Natural killer cell (primary cell): Measurements from ENCODE around the gene METTL22. TPM values are rescaled to one million over a fixed set of nuclear protein-coding genes. Genes with fewer than 3 reads are reported as not detected.

Experiments
- ATAC-seq, 3 donors: fragments of 150-1000 bp in 2 of 3; fragments of 200-7000 bp in 1 of 3; cut with Tn5 transposase; 1 replicate in 1 of 3; 2 replicates in 2 of 3; pipeline ENCODE4 v1.10.0; 2021; ENCODE audit warnings: mild to moderate bottlenecking in 2 of 3, moderate library complexity in 2 of 3
- DNase-seq, 2 donors: peaks; one replicate each; pipeline versions ENCODE4 v3.0.0 to v3.0.0-alpha.2; 2013 to 2021; ENCODE audit warnings: mixed read lengths in 1 of 2
- H3K27ac ChIP-seq: one replicate; pipeline ENCODE4 v1.5.1; 2013; ENCODE audit warnings: mild to moderate bottlenecking, low read length
- H3K27me3 ChIP-seq: one replicate; pipeline ENCODE4 v1.6.1; 2013; ENCODE audit warnings: low read length; ENCODE audit not compliant: control insufficient read depth, insufficient read depth
- H3K36me3 ChIP-seq: one replicate; pipeline ENCODE4 v1.6.1; 2013; ENCODE audit warnings: low read length; ENCODE audit not compliant: control insufficient read depth, insufficient read depth
- H3K4me1 ChIP-seq: one replicate; pipeline ENCODE4 v1.6.1; 2013; ENCODE audit warnings: low read length; ENCODE audit not compliant: control insufficient read depth, insufficient read depth
- H3K4me3 ChIP-seq: one replicate; pipeline ENCODE4 v1.5.1; 2013; ENCODE audit warnings: low read length
- H3K9me3 ChIP-seq: one replicate; pipeline ENCODE4 v1.6.1; 2013; ENCODE audit warnings: low read length; ENCODE audit not compliant: control insufficient read depth, insufficient read depth
- H3K27ac Mint-ChIP-seq, 2 donors: one replicate each; pipeline ENCODE4 v1.8.0; 2022; ENCODE audit warnings: mild to moderate bottlenecking in 2 of 2, mixed read lengths in 2 of 2, moderate library complexity in 1 of 2
- H3K27me3 Mint-ChIP-seq, 2 donors: one replicate each; pipeline ENCODE4 v1.8.0; 2022; ENCODE audit warnings: low read depth in 2 of 2, mixed read lengths in 2 of 2
- H3K36me3 Mint-ChIP-seq: one replicate; pipeline ENCODE4 v1.8.0; 2022; ENCODE audit warnings: mixed read lengths
- H3K4me1 Mint-ChIP-seq, 2 donors: one replicate each; pipeline ENCODE4 v1.8.0; 2022; ENCODE audit warnings: mixed read lengths in 2 of 2
- H3K4me3 Mint-ChIP-seq: one replicate; pipeline ENCODE4 v1.8.0; 2022; ENCODE audit warnings: mild to moderate bottlenecking, moderate library complexity, mixed read lengths
- H3K9me3 Mint-ChIP-seq, 2 donors: one replicate each; pipeline ENCODE4 v1.8.0; 2022; ENCODE audit warnings: mixed read lengths in 2 of 2
- WGBS: methylation state at CpG from one replicate; pipeline ENCODE4 v1.1.7; 2013; ENCODE audit warnings: missing lambda C conversion rate; ENCODE audit not compliant: insufficient coverage; 5-methylcytosine and 5-hydroxymethylcytosine counted together
- intact Hi-C: fragments of 100-400 bp; cut with micrococcal nuclease; formaldehyde crosslinking; loops from one replicate; pipeline ENCODE4 v1.14.2; 2022
- total RNA-seq, 4 donors: library from RNA; stranded (reverse); fragments of 120-200 nt in 1 of 4; gene quantifications; one replicate each; pipeline versions ENCODE4 v1.2.3 to v1.2.4, GENCODE V29; 2013 to 2022
- TF ChIP-seq, protein P1 (sequence below): fragments of 200-600 bp; IDR thresholded peaks from one replicate; pipeline ENCODE4 v1.8.0; 2022; ENCODE audit warnings: antibody characterized with exemption

METTL22 gene
- total RNA-seq, 3 donors from 2014 or later (not counting 1 experiment from before 2014, with no cell fraction given): 27.1 to 45.8 (median 38.9) TPM

DNA sequence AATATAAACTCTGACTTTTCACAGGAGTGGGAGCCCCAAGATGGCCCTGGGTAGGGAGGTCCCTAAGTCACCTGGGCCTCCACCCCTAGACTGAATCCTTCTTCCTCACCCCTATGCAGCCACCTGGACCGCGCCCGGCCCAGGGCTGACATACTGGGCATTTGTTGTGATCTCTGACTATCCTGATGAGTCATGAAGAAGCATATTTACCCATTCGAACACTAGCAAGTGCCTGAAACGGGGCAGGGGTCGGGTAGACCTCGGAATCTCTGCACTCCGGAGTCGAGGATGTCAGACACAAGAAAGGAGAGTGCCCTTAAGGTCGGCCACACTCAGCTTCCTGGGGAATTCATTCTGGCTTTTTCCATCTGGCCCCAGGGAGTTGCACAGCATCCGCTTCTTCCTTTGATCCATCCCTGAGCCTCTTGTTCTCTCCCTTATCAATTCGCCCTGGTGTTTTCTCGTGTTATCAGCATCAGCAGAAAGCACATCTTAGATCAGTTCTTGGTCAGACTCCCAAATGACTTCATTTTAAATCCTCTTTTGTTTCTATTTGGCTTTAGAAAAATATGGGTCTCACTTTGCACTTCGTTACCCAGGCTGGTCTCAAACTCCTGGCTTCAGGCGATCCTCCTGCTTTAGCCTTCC, 10.4 kb downstream of the METTL22 start:
- intact Hi-C loops: no loop called here
- peak overlapping the region; percentile 41 for H3K27ac ChIP-seq
- no peaks in the 10 kb centered on the region for H3K27me3 ChIP-seq
- Mint-ChIP-seq H3K36me3 (peaks cover 33% of the 10 kb centered on the region), H3K27ac (peak overlapping the region in 1 of 2 donors; percentile 77), H3K9me3 (no peaks in the 10 kb centered on the region), H3K4me1 (peaks cover 8 to 11% of the 10 kb centered on the region in 2 donors), H3K27me3 (no peaks in the 10 kb centered on the region), H3K4me3 (no peak overlapping the region)
- H3K36me3 ChIP-seq: peaks cover 73% of the 10 kb centered on the region
- no peaks in the 10 kb centered on the region for H3K9me3 ChIP-seq
- DNase-seq: no peak
- no peak for ATAC-seq
- 76% methylated on average over 15 of the region's 15 CpGs for WGBS
- TF ChIP-seq, protein P1, sequence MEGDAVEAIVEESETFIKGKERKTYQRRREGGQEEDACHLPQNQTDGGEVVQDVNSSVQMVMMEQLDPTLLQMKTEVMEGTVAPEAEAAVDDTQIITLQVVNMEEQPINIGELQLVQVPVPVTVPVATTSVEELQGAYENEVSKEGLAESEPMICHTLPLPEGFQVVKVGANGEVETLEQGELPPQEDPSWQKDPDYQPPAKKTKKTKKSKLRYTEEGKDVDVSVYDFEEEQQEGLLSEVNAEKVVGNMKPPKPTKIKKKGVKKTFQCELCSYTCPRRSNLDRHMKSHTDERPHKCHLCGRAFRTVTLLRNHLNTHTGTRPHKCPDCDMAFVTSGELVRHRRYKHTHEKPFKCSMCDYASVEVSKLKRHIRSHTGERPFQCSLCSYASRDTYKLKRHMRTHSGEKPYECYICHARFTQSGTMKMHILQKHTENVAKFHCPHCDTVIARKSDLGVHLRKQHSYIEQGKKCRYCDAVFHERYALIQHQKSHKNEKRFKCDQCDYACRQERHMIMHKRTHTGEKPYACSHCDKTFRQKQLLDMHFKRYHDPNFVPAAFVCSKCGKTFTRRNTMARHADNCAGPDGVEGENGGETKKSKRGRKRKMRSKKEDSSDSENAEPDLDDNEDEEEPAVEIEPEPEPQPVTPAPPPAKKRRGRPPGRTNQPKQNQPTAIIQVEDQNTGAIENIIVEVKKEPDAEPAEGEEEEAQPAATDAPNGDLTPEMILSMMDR: no peak
- H3K4me3 ChIP-seq: no peak overlapping the region
- H3K4me1 ChIP-seq: peaks cover 12% of the 10 kb centered on the region

DNA sequence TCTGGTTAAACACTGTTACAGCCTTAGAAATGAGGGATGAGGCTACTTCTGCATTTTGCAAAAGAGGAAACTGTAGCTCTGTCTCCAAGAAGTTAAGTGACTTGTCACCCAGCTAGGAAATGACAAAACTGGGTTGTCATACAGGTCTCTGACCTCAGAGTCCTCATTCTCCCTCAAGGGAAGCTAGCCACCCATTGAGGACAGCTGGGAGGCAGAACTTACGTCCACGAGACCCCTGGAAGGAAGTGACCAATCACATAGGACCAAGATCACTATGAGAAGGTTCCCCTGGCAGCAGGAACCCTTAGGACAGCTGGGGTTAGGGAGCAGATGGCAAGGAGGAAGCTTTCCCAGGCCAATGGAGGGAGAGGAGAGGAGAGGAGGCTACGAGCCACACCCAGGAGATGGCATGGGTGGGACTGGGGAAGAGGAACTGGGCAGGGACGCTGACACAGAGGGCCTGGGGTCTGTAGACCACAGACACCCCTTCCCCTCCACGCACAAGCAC, 11.2 kb downstream of the METTL22 start:
- Histone ChIP-seq H3K9me3 (no peaks in the 10 kb centered on the region), H3K27ac (peak overlapping the region; percentile 60), H3K4me1 (peaks cover 12% of the 10 kb centered on the region), H3K27me3 (no peaks in the 10 kb centered on the region), H3K4me3 (no peak overlapping the region), H3K36me3 (peaks cover 66% of the 10 kb centered on the region)
- DNase-seq (peak in 1 of 2 donors; percentile 9), ATAC-seq (peak; percentile 31 to 83 (median 59))
- peaks cover 28% of the 10 kb centered on the region for H3K36me3 Mint-ChIP-seq
- H3K4me1 Mint-ChIP-seq: peaks cover 5 to 7% of the 10 kb centered on the region in 2 donors
- H3K27ac Mint-ChIP-seq: peak overlapping the region in 1 of 2 donors; percentile 77
- no peaks in the 10 kb centered on the region for H3K27me3 Mint-ChIP-seq
- no peak overlapping the region for H3K4me3 Mint-ChIP-seq
- TF ChIP-seq, protein P1: no peak
- no peaks in the 10 kb centered on the region for H3K9me3 Mint-ChIP-seq
- intact Hi-C loops: no loop called here
- 65% methylated on average over 5 of the region's 5 CpGs for WGBS

DNA sequence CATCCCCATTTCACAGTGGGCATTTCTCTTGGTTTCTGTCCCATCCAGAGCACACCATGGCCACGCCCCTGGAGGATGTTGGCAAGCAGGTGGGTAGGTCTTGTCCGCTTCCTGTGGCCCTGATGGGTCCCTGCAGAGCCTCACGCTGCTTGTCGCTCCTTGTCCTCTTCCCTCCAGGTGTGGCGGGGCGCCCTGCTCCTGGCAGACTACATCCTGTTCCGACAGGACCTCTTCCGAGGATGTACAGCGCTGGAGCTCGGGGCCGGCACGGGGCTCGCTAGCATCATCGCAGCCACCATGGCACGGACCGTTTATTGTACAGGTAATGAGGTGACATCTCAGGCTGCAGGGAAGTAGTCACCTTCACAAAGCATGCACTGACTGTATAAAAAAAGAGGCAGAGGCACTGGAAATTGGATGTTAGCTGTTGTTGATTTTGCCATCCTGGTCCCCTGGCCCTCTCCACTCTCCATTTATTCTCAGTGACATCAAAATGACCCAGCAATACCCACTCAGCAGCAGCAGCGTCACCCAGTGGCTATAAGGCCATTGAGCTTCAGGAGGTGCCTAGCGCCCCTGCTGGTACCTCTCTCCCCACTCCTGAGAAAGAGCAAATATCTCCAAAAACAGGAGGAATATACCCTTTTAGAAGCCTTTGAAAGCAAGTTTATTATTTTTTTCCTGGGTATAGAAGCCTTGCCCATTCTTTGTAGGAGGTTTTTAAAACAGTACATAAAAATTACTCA, 13.7 kb downstream of the METTL22 start:
- H3K27me3 ChIP-seq: no peaks in the 10 kb centered on the region
- H3K27ac ChIP-seq: no peak overlapping the region
- Mint-ChIP-seq H3K4me1 (peaks cover 0 to 7% of the 10 kb centered on the region in 2 donors), H3K27ac (no peak overlapping the region), H3K9me3 (no peaks in the 10 kb centered on the region), H3K36me3 (peaks cover 15% of the 10 kb centered on the region), H3K4me3 (no peak overlapping the region), H3K27me3 (no peaks in the 10 kb centered on the region)
- intact Hi-C loops: no loop called here
- H3K4me1 ChIP-seq: peaks cover 12% of the 10 kb centered on the region
- peaks cover 54% of the 10 kb centered on the region for H3K36me3 ChIP-seq
- no peak overlapping the region for H3K4me3 ChIP-seq
- no peak for ATAC-seq
- TF ChIP-seq, protein P1: no peak
- DNase-seq: no peak
- H3K9me3 ChIP-seq: no peaks in the 10 kb centered on the region
- 92% methylated on average over 18 of the region's 18 CpGs for WGBS
